Panc1 (cell line): ENCODE results near the gene PCSK2. TPM values are rescaled to one million over a fixed set of nuclear protein-coding genes. Genes with fewer than 3 reads are reported as not detected.

ENCODE experiments used
- ATAC-seq: fragments of 200-7000 bp; cut with Tn5 transposase; 2 replicates; pipeline ENCODE4 v1.9.1; 2020; ENCODE audit warnings: mild to moderate bottlenecking, moderate library complexity
- BruUV-seq: library from RNA; stranded (reverse); fragments of 400-500 nt; replicated peaks from 2 replicates; lab custom pipeline; 2021; lab: Mats Ljungman, UMichigan
- CTCF ChIA-PET: fragments of 300-600 bp; sonication (Branson Sonifier 250); formaldehyde crosslinking; loops from one replicate; lab custom pipeline; 2022; ENCODE audit warnings: antibody characterized with exemption; lab: Charles Lee
- POLR2A ChIA-PET: fragments of 300-600 bp; sonication (Branson Sonifier 250); formaldehyde crosslinking; loops from one replicate; lab custom pipeline; 2022; ENCODE audit warnings: antibody characterized with exemption; lab: Charles Lee
- DNase-seq: peaks from one replicate; pipeline ENCODE4 v3.0.0-alpha.2; 2010; ENCODE audit warnings: low read depth, low spot score
- H3K27ac ChIP-seq: 2 replicates; pipeline ENCODE4 v1.5.1; 2011; ENCODE audit warnings: mild to moderate bottlenecking, low read length, inconsistent platforms
- H3K27me3 ChIP-seq: fragments of 200-500 bp; sonication (Bioruptor generic); 2 replicates; pipeline ENCODE4 v1.6.0; 2014; ENCODE audit warnings: low read length, inconsistent platforms; ENCODE audit not compliant: control insufficient read depth, insufficient read depth
- H3K36me3 ChIP-seq: fragments of 200-500 bp; sonication (Bioruptor generic); 2 replicates; pipeline ENCODE4 v1.5.1; 2014; ENCODE audit warnings: inconsistent platforms, mild to moderate bottlenecking, low read length, moderate library complexity; ENCODE audit not compliant: control insufficient read depth, insufficient read depth
- H3K4me1 ChIP-seq: 2 replicates; pipeline ENCODE4 v1.5.1; 2011; ENCODE audit warnings: inconsistent platforms, mild to moderate bottlenecking, low read length, moderate library complexity; ENCODE audit not compliant: control insufficient read depth, insufficient read depth
- H3K4me3 ChIP-seq, 2 experiments: 2 replicates each; pipeline ENCODE4 v1.5.1; 2011 to 2012; ENCODE audit warnings: low read depth in 2 of 2, low read length in 2 of 2, mild to moderate bottlenecking in 2 of 2, inconsistent platforms in 1 of 2, moderate library complexity in 1 of 2
- H3K9me3 ChIP-seq: fragments of 200-500 bp; sonication (Bioruptor generic); 2 replicates; pipeline ENCODE4 v1.5.1; 2014; ENCODE audit warnings: low read depth, mild to moderate bottlenecking, inconsistent platforms, low read length, moderate library complexity; ENCODE audit not compliant: control insufficient read depth, insufficient read depth
- POLR2AphosphoS5 ChIP-seq: IDR thresholded peaks from 2 replicates; pipeline ENCODE4 v1.6.1; 2012; ENCODE audit warnings: mild to moderate bottlenecking, low read depth, low read length, moderate library complexity
- SIN3A ChIP-seq: IDR thresholded peaks from 2 replicates; pipeline ENCODE4 v1.6.1; 2012; ENCODE audit warnings: low read depth, mild to moderate bottlenecking, low read length, moderate library complexity, borderline replicate concordance; ENCODE audit not compliant: insufficient read depth
- TCF7L2 ChIP-seq: IDR thresholded peaks from 2 replicates; pipeline ENCODE4 v1.6.1; 2011; ENCODE audit warnings: mild to moderate bottlenecking, low read depth, low read length, inconsistent platforms
- in situ Hi-C: cut with HindIII; loops from 2 replicates; pipeline ENCODE4 v1.10.0; 2016; ENCODE audit warnings: low sequenced_read_pairs, low pct_unique_long_range_greater_than_20kb
- intact Hi-C: fragments of 100-400 bp; cut with micrococcal nuclease; formaldehyde crosslinking; loops from one replicate; pipeline ENCODE4 v1.10.0; 2022; ENCODE audit not compliant: unreplicated experiment
- total RNA-seq: library from RNA; stranded (reverse); gene quantifications from one replicate; pipeline ENCODE4 v1.2.1, GENCODE V29; 2021; ENCODE audit not compliant: unreplicated experiment
- TF ChIP-seq, protein P1 (sequence below), 2 experiments: IDR thresholded peaks; 2 replicates each; pipeline ENCODE4 v1.6.1; 2011 to 2012; ENCODE audit warnings: low read depth in 2 of 2, control low read depth in 1 of 2, low read length in 1 of 2, mild to moderate bottlenecking in 1 of 2, moderate library complexity in 1 of 2; ENCODE audit not compliant: insufficient read depth in 1 of 2
- TF ChIP-seq, protein P2 (sequence below): fragments of 450-650 bp; IDR thresholded peaks from 2 replicates; pipeline ENCODE4 v1.5.1; 2017; ENCODE audit warnings: mild to moderate bottlenecking

The PCSK2 gene
- total RNA-seq, 1 experiment from 2014 or later = not detected

DNA sequence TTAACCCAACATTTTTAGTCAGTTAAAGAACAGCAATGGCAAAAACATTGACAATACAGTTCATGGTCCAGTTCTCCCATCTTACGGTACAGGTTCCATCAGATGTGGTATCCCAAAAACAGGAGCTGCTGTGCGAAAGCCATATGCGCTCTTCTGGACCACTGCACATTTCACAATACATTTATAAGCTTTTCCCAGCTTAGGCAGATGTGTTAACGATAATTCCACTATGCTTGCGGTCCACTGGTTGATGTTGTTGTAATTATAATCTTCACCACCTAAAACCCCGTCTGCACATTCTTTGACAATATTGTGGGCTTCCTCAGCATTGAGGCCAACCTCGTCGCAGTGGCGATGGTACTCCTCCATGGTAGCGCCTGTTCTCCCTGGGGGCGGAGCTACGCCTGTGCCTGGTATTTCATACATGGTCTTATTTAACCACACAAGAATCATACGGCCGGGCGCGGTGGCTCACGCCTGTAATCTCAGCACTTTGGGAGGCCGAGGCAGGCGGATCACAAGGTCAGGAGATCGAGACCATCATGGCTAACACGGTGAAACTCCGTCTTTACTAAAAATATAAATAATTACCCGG is 252.3 kb downstream of the PCSK2 start:
- H3K27me3 ChIP-seq = peaks cover 7% of the 10 kb centered on the region
- intact Hi-C loops = no loop called here

DNA sequence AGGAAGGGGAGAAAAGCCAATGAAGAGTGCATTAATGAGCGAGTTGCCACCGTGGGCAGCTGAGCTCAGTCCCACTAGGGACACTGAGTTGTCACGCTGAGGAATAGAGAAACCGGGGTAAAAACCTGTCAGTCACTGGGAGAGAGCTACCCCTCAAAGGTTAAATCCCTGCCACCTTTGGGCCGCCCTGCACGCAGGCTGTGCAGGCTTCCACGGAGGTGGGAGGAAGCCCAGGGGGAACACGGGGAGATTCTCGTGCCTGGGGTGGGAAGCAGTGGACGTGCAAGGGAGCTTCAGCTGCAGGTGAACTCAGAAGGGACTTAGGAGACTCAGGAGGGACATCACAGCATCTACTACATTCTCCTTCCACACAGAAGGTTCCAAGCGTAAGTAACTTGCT is 253.9 kb downstream of the PCSK2 start:
- Histone ChIP-seq H3K4me3 (no peak overlapping the region), H3K36me3 (no peaks in the 10 kb centered on the region), H3K9me3 (no peaks in the 10 kb centered on the region), H3K27me3 (peaks cover 7% of the 10 kb centered on the region), H3K27ac (no peak overlapping the region), H3K4me1 (no peaks in the 10 kb centered on the region)
- intact Hi-C loops (no loop called here), in situ Hi-C loops (no loop called here)
- DNase-seq (no peak), ATAC-seq (no peak)
- BruUV-seq = no TSS peak
- POLR2A ChIA-PET = no interaction called here
- TF ChIP-seq POLR2AphosphoS5 (no peak), SIN3A (no peak), TCF7L2 (no peak)
- TF ChIP-seq, protein P1, sequence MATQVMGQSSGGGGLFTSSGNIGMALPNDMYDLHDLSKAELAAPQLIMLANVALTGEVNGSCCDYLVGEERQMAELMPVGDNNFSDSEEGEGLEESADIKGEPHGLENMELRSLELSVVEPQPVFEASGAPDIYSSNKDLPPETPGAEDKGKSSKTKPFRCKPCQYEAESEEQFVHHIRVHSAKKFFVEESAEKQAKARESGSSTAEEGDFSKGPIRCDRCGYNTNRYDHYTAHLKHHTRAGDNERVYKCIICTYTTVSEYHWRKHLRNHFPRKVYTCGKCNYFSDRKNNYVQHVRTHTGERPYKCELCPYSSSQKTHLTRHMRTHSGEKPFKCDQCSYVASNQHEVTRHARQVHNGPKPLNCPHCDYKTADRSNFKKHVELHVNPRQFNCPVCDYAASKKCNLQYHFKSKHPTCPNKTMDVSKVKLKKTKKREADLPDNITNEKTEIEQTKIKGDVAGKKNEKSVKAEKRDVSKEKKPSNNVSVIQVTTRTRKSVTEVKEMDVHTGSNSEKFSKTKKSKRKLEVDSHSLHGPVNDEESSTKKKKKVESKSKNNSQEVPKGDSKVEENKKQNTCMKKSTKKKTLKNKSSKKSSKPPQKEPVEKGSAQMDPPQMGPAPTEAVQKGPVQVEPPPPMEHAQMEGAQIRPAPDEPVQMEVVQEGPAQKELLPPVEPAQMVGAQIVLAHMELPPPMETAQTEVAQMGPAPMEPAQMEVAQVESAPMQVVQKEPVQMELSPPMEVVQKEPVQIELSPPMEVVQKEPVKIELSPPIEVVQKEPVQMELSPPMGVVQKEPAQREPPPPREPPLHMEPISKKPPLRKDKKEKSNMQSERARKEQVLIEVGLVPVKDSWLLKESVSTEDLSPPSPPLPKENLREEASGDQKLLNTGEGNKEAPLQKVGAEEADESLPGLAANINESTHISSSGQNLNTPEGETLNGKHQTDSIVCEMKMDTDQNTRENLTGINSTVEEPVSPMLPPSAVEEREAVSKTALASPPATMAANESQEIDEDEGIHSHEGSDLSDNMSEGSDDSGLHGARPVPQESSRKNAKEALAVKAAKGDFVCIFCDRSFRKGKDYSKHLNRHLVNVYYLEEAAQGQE (IDR thresholded peaks at IDR 0.05; ENCODE audit: insufficient read depth in 1 of 2, low read depth in 2 of 2, low read length in 1 of 2) = no peak
- TF ChIP-seq, protein P2, sequence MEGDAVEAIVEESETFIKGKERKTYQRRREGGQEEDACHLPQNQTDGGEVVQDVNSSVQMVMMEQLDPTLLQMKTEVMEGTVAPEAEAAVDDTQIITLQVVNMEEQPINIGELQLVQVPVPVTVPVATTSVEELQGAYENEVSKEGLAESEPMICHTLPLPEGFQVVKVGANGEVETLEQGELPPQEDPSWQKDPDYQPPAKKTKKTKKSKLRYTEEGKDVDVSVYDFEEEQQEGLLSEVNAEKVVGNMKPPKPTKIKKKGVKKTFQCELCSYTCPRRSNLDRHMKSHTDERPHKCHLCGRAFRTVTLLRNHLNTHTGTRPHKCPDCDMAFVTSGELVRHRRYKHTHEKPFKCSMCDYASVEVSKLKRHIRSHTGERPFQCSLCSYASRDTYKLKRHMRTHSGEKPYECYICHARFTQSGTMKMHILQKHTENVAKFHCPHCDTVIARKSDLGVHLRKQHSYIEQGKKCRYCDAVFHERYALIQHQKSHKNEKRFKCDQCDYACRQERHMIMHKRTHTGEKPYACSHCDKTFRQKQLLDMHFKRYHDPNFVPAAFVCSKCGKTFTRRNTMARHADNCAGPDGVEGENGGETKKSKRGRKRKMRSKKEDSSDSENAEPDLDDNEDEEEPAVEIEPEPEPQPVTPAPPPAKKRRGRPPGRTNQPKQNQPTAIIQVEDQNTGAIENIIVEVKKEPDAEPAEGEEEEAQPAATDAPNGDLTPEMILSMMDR = no peak
- CTCF ChIA-PET = no interaction called here

More for the DNA sequence above, 252.3 kb downstream of the PCSK2 start:
- ATAC-seq = no peak
- in situ Hi-C loops = no loop called here
- H3K27ac ChIP-seq = no peak overlapping the region
- BruUV-seq = no TSS peak
- CTCF ChIA-PET = no interaction called here
- no peak overlapping the region for H3K4me3 ChIP-seq
- no peaks in the 10 kb centered on the region for H3K36me3 ChIP-seq
- H3K4me1 ChIP-seq = no peaks in the 10 kb centered on the region
- no peaks in the 10 kb centered on the region for H3K9me3 ChIP-seq
- no peak for DNase-seq
- POLR2A ChIA-PET = no interaction called here
- no peak for TF ChIP-seq POLR2AphosphoS5
- TF ChIP-seq, protein P2 = no peak
- no peak for TF ChIP-seq SIN3A
- no peak for TF ChIP-seq TCF7L2
- TF ChIP-seq, protein P1 (IDR thresholded peaks at IDR 0.05; ENCODE audit: insufficient read depth in 1 of 2, low read depth in 2 of 2, low read length in 1 of 2) = no peak
